A172 (cell line): ENCODE measurements around the gene SEC16A. TPM values are rescaled to one million over a fixed set of nuclear protein-coding genes. Genes with fewer than 3 reads are reported as not detected.

Experiments used
- DNase-seq: peaks from one replicate; pipeline ENCODE4 v3.0.0-alpha.2; 2015; ENCODE audit warnings: low spot score
- total RNA-seq: library from RNA; depleted of rRNA; stranded (reverse); fragments of >200 nt; shearing (Covaris generic); gene quantifications from 2 replicates; pipeline ENCODE4 v1.2.3, GENCODE V29; 2014; rRNA removed

The SEC16A gene
- 35.0 and 46.3 TPM in 2 replicates for total RNA-seq

DNA sequence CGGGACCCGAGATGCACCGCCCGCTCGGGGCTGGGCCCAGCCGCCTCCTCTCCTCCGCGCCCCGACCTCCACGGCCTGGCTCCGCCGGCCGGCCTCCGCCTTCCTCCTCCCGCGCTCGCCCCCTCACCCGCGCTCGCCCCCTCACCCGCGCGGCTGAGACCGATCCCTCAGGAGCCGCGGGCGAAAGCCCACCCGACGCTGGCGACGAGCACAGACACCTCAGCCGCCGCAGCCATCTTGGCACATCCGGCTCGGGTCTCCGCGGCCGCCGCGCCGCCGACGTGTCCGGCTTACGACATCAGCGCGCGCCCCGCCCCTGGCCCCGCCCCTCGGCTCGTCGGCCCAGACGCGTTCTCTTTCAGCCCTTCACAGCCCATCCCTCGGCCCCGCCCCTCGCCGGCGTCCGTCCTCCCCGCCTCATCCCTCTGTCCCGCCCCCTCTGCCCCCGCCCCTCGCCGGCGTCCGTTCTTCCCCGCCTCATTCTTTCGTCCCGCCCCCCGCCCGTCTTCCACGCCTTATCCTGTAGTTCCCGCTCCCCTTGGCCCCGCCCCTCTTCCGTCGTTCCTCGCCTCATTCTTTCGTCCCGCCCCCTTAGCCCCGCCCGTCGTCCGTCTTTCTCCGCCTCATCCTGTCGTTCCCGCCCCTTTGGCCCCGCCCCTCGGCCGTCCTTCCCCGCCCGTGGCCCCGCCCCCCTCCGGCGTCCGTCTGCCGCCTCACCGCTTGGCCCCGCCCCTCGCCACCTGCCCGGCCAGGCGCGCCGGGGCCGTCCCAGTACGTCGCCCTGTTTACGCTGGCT is at the start of gene SEC16A:
SEC16A (minus strand) TSS at position 248 of the 796 bp plus-strand sequence. CDS start 5,425 bp downstream, outside the sequence.
- DNase-seq: peak; percentile 97

DNA sequence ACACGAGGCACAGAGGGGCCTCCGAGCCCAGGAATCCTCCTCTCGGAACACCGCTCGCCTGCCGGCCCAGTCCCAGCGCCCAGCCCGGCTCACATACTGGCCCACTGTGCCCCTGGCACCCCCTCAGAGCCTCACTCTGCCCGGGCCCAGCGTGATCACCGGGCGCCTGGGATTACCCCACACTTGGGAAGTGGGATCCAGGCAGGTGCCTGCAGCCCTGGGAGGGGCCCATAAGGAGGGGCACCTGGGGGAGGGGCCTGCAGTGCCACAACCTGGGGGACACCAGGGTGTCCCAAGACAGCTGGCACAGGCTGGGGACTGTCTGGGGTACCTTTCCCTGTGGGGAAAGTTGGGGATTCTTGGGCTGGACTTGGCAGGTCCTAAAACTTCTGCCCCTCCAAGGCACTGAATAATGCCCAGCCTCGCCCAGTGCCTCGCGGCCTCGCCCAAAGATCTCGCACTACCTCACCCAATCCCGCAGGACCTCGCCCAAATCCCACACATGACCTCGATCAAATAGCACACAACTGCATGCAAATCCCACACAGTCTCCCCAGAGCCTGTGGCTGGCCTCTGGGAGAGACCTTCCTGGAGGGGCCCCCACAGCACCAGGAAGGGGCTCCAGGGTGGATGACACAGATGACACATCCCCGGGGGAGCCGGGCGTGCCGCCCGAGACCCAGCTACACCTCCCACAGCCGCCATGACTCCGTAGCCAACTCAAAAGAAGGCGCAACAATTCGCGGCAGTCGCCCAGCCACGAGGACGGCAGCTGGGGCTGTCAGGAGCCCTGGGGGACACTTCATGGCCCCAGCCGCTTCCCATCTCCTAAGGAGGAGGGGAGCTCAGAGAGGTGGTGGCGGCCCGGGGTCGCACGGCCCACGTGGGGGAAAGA is 49.3 kb upstream of the SEC16A start:
- no peak for DNase-seq

- no peak for DNase-seq
Observed at GRCh38 chr9:136531186-136531903, 48.5 kb upstream of the SEC16A start.

- DNase-seq: no peak
Observed at GRCh38 chr9:136530461-136531089, 47.7 kb upstream of the SEC16A start.

DNA sequence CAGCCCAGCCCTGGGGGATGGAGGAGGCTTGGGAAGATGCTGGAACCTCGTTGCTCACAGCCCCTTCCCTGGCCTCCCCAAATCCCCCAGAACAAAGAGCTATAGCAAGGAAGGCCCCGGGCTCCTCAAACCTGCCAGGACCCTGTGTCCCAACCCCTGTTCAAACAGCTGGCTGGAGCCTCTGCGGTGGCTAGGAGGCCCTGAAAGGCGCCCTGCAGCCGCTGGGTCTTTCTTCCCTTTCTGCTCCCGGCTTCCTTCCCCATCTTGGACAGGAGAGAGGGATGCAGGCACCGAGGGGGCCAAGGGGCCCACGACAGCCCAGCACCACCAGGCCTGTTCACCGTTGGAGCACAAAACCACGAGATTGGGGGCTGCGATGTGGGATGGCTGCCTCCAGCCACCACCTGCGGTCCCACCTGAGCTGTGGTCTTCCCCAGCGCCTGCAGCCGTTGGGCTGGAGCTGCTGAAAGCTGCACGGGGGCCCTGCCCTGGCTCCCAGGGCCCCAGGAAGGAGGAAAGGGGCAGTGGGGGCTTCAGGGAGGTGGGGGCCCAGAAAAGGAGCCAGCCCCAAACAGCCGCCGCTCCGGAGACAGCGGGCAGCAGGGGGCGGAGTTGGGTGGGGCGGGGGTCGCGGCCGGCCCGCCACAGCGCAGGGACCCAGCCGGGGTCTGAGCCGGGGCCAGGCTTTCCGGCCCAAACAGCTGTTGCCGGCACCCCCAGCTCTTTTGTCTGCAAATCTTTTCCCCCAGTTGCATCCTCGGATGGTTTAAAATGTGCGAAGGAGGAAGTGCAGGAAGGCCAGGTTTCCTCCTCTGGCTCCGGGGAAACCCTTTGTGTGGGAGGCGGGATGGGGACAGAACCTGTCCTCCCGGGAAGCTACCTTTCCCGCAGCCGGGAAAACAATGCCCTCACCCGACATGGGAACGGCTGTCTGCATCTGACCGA is 46.9 kb upstream of the SEC16A start:
- no peak for DNase-seq

- DNase-seq: no peak
Observed at GRCh38 chr9:136528716-136529341, 46.0 kb upstream of the SEC16A start.

GRCh38 chr9:136527721-136528710 is 45.2 kb upstream of the SEC16A start:
- DNase-seq: peak; percentile 52

GRCh38 chr9:136527131-136527530 is 44.3 kb upstream of the SEC16A start:
- DNase-seq: no peak

DNA sequence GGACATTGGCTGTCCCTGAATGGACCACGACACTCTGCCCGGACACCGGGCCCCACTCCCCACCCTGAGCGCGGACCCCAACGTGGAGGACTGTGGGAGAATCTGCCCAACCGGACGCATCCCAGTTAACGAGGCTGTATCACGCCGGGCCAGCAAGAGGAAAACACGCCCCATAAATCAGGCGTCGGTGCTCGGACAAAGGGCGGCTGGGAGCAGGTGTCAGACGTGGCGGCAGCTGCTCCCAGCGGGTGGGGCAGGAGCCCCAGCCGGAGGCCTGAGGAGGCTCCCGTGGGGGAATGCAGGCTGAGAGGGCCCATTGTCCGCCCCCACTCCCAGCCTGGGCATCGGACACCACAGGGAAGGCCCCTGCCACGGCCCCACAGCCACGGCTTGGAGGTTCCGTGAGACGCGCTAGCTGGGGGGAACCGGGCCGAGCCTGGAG is 43.8 kb upstream of the SEC16A start:
- peak; percentile 70 for DNase-seq

DNA sequence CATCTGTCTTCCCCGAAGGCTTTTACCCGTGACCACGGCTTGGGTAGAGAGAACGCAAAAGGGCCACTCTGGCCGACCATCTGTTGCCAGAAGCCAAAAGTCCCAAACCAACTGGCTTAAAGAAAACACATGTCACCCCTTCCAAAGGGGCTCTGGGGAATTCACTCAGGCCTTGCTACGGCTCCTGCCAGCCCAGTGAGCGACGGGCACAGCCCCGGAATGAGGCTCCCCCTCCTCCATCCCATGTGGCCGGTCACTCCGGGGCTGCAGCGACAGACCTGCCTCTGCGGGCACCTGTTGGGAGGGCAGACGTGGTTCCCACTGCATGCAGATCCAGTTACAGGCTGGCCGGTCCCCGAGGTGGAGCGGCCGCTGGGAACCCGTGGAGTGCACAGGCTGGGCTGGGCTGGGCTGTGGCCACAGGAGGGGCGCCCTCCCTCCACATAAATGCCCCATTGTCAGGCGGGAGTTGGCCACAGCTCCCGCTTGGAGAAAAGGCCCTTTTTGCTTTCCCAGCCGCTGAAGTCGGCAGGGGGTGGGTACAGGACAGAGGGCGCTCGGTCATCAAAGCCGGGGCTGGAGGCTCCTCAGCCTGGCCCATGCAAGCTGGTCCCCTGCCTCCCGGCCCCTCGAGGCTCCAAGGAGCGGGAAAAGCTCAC is 43.1 kb upstream of the SEC16A start:
- peak; percentile 48 for DNase-seq

DNA sequence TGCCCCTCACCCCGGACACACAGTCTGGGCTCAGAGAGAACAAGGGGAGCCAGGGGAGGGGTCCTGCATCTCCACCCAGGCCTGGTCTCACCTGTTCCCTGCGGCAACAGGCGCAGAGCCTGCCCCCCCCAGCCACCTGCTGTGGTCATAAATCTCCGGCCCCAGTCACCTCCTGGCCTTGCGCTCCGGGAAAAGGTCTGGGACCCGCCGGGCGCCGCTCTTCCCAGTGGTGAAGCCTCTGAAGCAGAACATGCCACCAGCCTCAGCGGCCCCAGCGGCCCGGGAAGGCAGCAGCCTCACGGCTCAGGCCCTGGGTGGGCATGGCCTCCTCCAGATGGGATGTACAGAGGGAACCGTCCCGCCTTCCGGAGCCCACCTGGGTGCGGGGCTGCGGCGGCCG is 42.4 kb upstream of the SEC16A start:
- DNase-seq: no peak

GRCh38 chr9:136522314-136523237 is 39.7 kb upstream of the SEC16A start:
- DNase-seq: no peak

DNA sequence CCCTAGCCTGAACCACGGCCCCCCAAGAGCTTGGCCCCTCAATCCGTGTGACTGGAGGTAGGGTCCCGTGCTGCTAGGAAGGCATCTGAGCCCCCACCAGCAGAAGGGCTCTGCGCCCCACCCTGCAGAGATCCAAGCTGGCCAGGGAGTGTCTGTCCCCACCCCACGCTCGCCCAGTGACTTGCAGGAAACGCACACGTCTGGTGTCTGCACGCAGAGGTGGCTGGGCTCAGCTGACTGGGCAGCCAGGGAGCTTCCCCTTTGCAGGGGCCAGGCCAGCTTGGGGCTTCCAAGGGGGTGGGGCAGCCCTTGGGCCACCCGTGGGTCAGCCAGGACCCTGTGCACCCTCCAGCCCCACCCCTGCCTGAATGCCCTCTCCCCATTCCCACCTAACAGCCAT is 38.7 kb upstream of the SEC16A start:
- DNase-seq: no peak

DNA sequence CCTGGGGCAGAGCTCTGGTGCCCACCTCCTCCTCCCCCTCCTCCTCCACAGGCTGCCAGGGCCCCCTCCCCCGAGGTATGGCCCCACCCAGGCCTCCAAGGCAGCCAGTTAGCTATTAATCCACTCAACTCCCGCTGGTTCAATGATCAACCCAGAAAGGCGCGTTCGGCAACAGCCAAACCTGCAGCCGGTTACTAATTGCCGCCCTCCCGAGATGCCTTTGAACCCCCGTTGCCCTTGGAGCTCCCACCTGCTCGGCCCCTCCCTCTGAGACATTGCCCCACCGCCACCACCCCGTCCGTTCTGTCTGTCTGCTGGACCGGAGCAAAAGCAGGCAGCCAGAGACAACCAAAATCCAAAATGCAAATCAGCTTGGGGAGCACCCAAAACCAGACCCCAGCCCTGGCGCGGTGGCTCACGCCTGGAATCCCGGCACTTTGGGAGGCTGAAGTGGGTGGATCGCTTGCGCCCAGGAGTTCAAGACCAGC is 37.3 kb upstream of the SEC16A start:
- no peak for DNase-seq

DNA sequence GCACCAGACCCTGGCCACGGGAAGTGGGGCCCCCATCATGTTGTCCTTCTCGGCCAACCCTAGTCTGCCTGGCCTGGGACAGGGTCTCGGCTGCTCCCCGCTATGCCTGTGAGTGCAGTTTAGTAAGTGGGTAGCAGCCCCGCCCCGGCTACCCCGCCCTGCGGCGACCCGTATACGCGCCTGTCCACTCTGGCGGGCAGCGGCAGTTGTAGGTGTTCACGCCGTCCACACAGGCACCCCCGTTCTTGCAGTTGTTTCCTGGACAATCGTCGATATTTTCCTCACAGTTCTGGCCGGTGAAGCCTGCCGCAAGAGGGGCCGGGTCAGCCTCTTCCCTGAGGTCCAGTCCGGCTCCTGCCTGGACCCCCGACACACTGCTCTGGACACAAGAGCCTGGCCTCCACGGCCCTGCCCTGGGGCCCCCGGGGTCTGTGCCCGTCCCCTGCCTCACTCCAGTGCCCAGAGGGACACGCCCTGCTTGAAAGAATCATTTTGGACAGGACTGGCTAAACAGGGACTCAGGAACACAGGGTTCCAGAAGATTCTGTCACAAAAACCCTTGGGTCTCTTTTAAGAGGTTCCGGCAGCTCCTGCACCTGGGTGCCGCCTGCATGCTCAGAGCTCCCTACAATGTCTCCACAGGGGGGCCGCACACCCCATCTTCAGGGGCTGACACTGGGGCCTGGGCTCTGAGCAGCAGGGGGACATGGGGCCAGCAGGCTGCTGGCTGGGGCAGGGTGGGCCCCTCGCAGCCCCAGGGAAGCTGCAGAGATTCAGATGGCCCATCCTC is 36.6 kb upstream of the SEC16A start:
- DNase-seq: no peak

GRCh38 chr9:136518623-136519022 is 35.8 kb upstream of the SEC16A start:
- DNase-seq: no peak
